ENCODE measurements around the gene KRT9. TPM values are rescaled to one million over a fixed set of nuclear protein-coding genes. Genes with fewer than 3 reads are reported as not detected.

The KRT9 gene
- total and polyA plus RNA-seq, 9 of the 15 experiments (the other 6 are each of a cell fraction or from before 2014, with no cell fraction given) = 0.03 TPM; not detected in 8

- 0 out of 2 replicates have a peak, but pooled peaks have one; percentile 40 for TF ChIP-seq ZNF3 (CRISPR knock-in tag; IDR thresholded peaks at IDR 0.05)
- peak; percentile 40; the same call in 1 of the 2 replicates for TF ChIP-seq ZNF41 (CRISPR knock-in tag; conservative IDR thresholded peaks at IDR 0.05)
- TF ChIP-seq KLF13 (tag; IDR thresholded peaks at IDR 0.05; ENCODE audit: borderline replicate concordance, low read depth) = 0 out of 2 replicates have a peak, but pooled peaks have one; percentile 10
- no peak for TF ChIP-seq CC2D1A (IDR thresholded peaks at IDR 0.05)
- 0 out of 2 replicates have a peak, but pooled peaks have one; percentile 3 for TF ChIP-seq PREB (CRISPR knock-in tag; IDR thresholded peaks at IDR 0.05)
- TF ChIP-seq SMARCC2 (IDR thresholded peaks at IDR 0.05; ENCODE audit: low read depth) = peak; percentile 98
- no peak for TF ChIP-seq ZNF830 (CRISPR knock-in tag; IDR thresholded peaks at IDR 0.05)
- peak; percentile 11; the same call in 1 of the 2 replicates for TF ChIP-seq ZNF583 (CRISPR knock-in tag; IDR thresholded peaks at IDR 0.05)
- 0 out of 2 replicates have a peak, but pooled peaks have one; percentile 57 for TF ChIP-seq NFXL1 (CRISPR knock-in tag; IDR thresholded peaks at IDR 0.05)
- peak in 1 of 3 experiments; percentile 55 for TF ChIP-seq YY1 (IDR thresholded peaks at IDR 0.05; ENCODE audit: borderline replicate concordance in 1 of 3, control insufficient read depth in 1 of 3, extremely low read depth in 1 of 3, insufficient read depth in 3 of 3, insufficient read length in 1 of 3, insufficient replicate concordance in 2 of 3, low read depth in 1 of 3, low read length in 2 of 3)
- TF ChIP-seq C11orf30 (IDR thresholded peaks at IDR 0.05; ENCODE audit: low read depth) = peak; percentile 49; the same call in 1 of the 2 replicates
- 0 out of 2 replicates have a peak, but pooled peaks have one; percentile 46 for TF ChIP-seq HOXB6 (CRISPR knock-in tag; IDR thresholded peaks at IDR 0.05; ENCODE audit: borderline replicate concordance)
- TF ChIP-seq PTBP1 (IDR thresholded peaks at IDR 0.05; ENCODE audit: low read depth, low read length) = 0 out of 2 replicates have a peak, but pooled peaks have one; percentile 20
- TF ChIP-seq ADNP (tag; IDR thresholded peaks at IDR 0.05) = peak; percentile 98
- TF ChIP-seq MITF (IDR thresholded peaks at IDR 0.05) = peak; percentile 92
- peak; percentile 66; the same call in 1 of the 2 replicates for TF ChIP-seq TEAD4 (IDR thresholded peaks at IDR 0.05; ENCODE audit: low read length)
- no peak for TF ChIP-seq TEAD4 (CRISPR knock-in tag; IDR thresholded peaks at IDR 0.05; ENCODE audit: borderline replicate concordance)
- TF ChIP-seq HNRNPUL1 (IDR thresholded peaks at IDR 0.05; ENCODE audit: low read length) = no peak
- no peak for TF ChIP-seq SETDB1 (IDR thresholded peaks at IDR 0.05; ENCODE audit: low read length)
- TF ChIP-seq MAFG (tag; conservative IDR thresholded peaks at IDR 0.05) = peak; percentile 34
- 0 out of 2 replicates have a peak, but pooled peaks have one; percentile 61 for TF ChIP-seq NCOA6 (IDR thresholded peaks at IDR 0.05)
- peak; percentile 100 for TF ChIP-seq JUND (IDR thresholded peaks at IDR 0.05; ENCODE audit: borderline replicate concordance, low read depth, low read length)
- TF ChIP-seq JUND (tag; IDR thresholded peaks at IDR 0.05; ENCODE audit: borderline replicate concordance, low read depth, low read length) = peak; percentile 98; the same call in 2 of the 3 replicates
- TF ChIP-seq RB1 (IDR thresholded peaks at IDR 0.05; ENCODE audit: low read depth) = peak; percentile 48; the same call in 1 of the 2 replicates
- TF ChIP-seq CBFA2T2 (conservative IDR thresholded peaks at IDR 0.05) = 0 out of 2 replicates have a peak, but pooled peaks have one; percentile 31
- TF ChIP-seq MBD2 (IDR thresholded peaks at IDR 0.05; ENCODE audit: borderline replicate concordance, low read depth) = peak; percentile 79; the same call in 1 of the 2 replicates
These were observed 41.5 kb downstream of the KRT9 start (continued) for GRCh38 chr17:41530062-41531048.
